ENCODE measurements around the gene VKORC1.

- no peak for TF ChIP-seq ZBTB33 (IDR thresholded peaks at IDR 0.05)
- TF ChIP-seq, protein P1, sequence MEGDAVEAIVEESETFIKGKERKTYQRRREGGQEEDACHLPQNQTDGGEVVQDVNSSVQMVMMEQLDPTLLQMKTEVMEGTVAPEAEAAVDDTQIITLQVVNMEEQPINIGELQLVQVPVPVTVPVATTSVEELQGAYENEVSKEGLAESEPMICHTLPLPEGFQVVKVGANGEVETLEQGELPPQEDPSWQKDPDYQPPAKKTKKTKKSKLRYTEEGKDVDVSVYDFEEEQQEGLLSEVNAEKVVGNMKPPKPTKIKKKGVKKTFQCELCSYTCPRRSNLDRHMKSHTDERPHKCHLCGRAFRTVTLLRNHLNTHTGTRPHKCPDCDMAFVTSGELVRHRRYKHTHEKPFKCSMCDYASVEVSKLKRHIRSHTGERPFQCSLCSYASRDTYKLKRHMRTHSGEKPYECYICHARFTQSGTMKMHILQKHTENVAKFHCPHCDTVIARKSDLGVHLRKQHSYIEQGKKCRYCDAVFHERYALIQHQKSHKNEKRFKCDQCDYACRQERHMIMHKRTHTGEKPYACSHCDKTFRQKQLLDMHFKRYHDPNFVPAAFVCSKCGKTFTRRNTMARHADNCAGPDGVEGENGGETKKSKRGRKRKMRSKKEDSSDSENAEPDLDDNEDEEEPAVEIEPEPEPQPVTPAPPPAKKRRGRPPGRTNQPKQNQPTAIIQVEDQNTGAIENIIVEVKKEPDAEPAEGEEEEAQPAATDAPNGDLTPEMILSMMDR (IDR thresholded peaks at IDR 0.05; ENCODE audit: low read depth, low read length, missing input control), result no peak
- TF ChIP-seq, protein P2, sequence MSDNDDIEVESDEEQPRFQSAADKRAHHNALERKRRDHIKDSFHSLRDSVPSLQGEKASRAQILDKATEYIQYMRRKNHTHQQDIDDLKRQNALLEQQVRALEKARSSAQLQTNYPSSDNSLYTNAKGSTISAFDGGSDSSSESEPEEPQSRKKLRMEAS (IDR thresholded peaks at IDR 0.05), result no peak
Measured at GRCh38 chr16:31043352-31043751, 51.2 kb downstream of the VKORC1 start.

Measured in liver (tissue), 2 donors.